ENCODE results near the gene DERL3.

Gene DERL3

DNA sequence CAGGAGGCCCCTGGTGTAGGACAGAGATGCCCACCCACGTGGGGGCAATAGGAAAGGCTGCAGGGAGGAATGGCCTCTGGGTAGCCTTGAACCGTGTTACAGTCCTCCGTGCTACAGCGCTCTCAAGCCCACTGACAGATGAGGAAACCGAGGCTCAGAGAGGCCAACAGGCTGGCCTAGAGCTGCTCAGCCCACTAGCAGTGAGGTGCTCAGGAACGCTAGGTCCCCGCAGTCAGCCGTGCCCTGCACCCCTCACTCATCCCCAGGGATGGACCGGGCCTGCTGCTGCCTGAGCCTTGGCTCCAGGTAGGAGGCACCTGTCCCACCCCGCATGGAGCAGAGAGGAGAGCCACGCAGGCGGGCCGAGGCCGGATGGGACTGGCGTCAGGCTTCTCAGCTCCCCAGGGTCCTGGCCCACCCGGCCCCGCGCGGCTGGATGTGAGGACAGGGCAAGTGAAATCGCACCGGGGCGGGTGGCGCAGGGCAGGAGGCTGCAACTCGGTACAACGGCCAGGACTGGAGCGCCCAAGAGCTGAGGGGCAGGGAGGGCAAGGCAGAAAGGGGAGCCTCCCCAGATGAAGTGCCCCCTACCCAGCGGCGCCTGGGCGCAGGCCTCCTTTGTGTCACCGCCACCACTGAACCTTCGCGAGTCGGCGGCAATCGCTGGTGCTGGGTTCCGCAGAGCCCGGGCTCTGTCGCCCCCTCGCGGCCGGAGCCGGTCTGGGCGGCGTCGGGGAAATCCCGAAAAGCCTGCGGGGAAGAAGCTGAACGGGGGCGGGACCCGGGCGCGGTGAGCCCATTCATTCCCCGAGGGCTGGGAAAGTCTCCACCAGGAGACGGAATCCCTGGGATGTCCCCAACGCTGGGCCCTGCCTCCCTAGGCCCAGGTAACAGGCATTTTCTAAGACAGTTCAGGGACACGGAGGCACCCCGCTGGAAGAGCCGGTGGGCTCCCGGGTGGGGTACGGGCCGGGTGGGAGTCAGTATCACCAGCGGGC is 10.5 kb upstream of the DERL3 start (continued):
- TF ChIP-seq, protein P1, sequence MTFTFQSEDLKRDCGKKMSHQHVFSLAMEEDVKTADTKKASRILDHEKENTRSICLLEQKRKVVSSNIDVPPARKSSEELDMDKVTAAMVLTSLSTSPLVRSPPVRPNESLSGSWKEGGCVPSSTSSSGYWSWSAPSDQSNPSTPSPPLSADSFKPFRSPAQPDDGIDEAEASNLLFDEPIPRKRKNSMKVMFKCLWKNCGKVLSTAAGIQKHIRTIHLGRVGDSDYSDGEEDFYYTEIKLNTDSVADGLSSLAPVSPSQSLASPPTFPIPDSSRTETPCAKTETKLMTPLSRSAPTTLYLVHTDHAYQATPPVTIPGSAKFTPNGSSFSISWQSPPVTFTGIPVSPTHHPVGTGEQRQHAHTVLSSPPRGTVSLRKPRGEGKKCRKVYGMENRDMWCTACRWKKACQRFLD (tag by site-specific recombination; IDR thresholded peaks at IDR 0.05) = no peak
- TF ChIP-seq SP3 (tag by site-specific recombination; IDR thresholded peaks at IDR 0.05) (peak; percentile 47; the same call in 1 of the 2 replicates), ZNF391 (tag by site-specific recombination; IDR thresholded peaks at IDR 0.05; ENCODE audit: borderline replicate concordance, low read depth) (no peak; the same call in 1 of the 2 replicates), MYNN (tag by site-specific recombination; IDR thresholded peaks at IDR 0.05; ENCODE audit: borderline replicate concordance) (no peak), GLI2 (tag by site-specific recombination; IDR thresholded peaks at IDR 0.05; ENCODE audit: borderline replicate concordance, low read depth) (no peak), ZNF121 (tag by site-specific recombination; IDR thresholded peaks at IDR 0.05) (0 out of 2 replicates have a peak, but pooled peaks have one; percentile 9), KLF16 (tag by site-specific recombination; IDR thresholded peaks at IDR 0.05) (peak; percentile 56; the same call in 1 of the 2 replicates), ZNF2 (tag by site-specific recombination; IDR thresholded peaks at IDR 0.05) (peak; percentile 66; the same call in 1 of the 2 replicates), ZXDB (tag by site-specific recombination; IDR thresholded peaks at IDR 0.05) (peak; percentile 39; the same call in 1 of the 2 replicates), ZNF114 (tag by site-specific recombination; IDR thresholded peaks at IDR 0.05) (no peak), ZNF529 (tag by site-specific recombination; IDR thresholded peaks at IDR 0.05; ENCODE audit: insufficient replicate concordance) (no peak), IKZF3 (tag by site-specific recombination; IDR thresholded peaks at IDR 0.05) (peak; percentile 73), ZNF24 (tag by site-specific recombination; IDR thresholded peaks at IDR 0.05) (0 out of 2 replicates have a peak, but pooled peaks have one; percentile 40), ZNF561 (tag by site-specific recombination; IDR thresholded peaks at IDR 0.05; ENCODE audit: borderline replicate concordance) (peak; percentile 81; the same call in 1 of the 2 replicates), SP7 (tag by site-specific recombination; IDR thresholded peaks at IDR 0.05) (peak; percentile 74), ZNF335 (tag by site-specific recombination; conservative IDR thresholded peaks at IDR 0.05) (peak; percentile 76), ZEB2 (tag by site-specific recombination; IDR thresholded peaks at IDR 0.05) (peak; percentile 72)
- TF ChIP-seq, protein P2, sequence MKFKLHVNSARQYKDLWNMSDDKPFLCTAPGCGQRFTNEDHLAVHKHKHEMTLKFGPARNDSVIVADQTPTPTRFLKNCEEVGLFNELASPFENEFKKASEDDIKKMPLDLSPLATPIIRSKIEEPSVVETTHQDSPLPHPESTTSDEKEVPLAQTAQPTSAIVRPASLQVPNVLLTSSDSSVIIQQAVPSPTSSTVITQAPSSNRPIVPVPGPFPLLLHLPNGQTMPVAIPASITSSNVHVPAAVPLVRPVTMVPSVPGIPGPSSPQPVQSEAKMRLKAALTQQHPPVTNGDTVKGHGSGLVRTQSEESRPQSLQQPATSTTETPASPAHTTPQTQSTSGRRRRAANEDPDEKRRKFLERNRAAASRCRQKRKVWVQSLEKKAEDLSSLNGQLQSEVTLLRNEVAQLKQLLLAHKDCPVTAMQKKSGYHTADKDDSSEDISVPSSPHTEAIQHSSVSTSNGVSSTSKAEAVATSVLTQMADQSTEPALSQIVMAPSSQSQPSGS (tag by site-specific recombination; IDR thresholded peaks at IDR 0.05; ENCODE audit: low read depth) = no peak
- TF ChIP-seq, protein P3, sequence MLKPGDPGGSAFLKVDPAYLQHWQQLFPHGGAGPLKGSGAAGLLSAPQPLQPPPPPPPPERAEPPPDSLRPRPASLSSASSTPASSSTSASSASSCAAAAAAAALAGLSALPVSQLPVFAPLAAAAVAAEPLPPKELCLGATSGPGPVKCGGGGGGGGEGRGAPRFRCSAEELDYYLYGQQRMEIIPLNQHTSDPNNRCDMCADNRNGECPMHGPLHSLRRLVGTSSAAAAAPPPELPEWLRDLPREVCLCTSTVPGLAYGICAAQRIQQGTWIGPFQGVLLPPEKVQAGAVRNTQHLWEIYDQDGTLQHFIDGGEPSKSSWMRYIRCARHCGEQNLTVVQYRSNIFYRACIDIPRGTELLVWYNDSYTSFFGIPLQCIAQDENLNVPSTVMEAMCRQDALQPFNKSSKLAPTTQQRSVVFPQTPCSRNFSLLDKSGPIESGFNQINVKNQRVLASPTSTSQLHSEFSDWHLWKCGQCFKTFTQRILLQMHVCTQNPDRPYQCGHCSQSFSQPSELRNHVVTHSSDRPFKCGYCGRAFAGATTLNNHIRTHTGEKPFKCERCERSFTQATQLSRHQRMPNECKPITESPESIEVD (tag by site-specific recombination; IDR thresholded peaks at IDR 0.05) = no peak
- TF ChIP-seq, protein P4, sequence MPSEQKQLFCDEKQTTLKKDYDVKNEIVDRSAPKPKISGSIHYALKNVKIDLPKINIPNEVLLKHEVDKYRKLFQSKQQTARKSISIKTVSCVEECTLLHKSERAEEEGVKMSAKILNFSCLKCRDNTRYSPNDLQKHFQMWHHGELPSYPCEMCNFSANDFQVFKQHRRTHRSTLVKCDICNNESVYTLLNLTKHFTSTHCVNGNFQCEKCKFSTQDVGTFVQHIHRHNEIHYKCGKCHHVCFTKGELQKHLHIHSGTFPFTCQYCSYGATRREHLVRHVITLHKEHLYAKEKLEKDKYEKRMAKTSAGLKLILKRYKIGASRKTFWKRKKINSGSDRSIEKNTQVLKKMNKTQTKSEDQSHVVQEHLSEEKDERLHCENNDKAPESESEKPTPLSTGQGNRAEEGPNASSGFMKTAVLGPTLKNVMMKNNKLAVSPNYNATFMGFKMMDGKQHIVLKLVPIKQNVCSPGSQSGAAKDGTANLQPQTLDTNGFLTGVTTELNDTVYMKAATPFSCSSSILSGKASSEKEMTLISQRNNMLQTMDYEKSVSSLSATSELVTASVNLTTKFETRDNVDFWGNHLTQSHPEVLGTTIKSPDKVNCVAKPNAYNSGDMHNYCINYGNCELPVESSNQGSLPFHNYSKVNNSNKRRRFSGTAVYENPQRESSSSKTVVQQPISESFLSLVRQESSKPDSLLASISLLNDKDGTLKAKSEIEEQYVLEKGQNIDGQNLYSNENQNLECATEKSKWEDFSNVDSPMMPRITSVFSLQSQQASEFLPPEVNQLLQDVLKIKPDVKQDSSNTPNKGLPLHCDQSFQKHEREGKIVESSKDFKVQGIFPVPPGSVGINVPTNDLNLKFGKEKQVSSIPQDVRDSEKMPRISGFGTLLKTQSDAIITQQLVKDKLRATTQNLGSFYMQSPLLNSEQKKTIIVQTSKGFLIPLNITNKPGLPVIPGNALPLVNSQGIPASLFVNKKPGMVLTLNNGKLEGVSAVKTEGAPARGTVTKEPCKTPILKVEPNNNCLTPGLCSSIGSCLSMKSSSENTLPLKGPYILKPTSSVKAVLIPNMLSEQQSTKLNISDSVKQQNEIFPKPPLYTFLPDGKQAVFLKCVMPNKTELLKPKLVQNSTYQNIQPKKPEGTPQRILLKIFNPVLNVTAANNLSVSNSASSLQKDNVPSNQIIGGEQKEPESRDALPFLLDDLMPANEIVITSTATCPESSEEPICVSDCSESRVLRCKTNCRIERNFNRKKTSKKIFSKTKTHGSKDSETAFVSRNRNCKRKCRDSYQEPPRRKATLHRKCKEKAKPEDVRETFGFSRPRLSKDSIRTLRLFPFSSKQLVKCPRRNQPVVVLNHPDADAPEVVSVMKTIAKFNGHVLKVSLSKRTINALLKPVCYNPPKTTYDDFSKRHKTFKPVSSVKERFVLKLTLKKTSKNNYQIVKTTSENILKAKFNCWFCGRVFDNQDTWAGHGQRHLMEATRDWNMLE (tag by site-specific recombination; conservative IDR thresholded peaks at IDR 0.05; ENCODE audit: low read depth) = no peak
- TF ChIP-seq, protein P5, sequence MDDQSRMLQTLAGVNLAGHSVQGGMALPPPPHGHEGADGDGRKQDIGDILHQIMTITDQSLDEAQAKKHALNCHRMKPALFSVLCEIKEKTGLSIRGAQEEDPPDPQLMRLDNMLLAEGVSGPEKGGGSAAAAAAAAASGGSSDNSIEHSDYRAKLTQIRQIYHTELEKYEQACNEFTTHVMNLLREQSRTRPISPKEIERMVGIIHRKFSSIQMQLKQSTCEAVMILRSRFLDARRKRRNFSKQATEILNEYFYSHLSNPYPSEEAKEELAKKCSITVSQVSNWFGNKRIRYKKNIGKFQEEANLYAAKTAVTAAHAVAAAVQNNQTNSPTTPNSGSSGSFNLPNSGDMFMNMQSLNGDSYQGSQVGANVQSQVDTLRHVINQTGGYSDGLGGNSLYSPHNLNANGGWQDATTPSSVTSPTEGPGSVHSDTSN (CRISPR knock-in tag; IDR thresholded peaks at IDR 0.05) = peak; percentile 58; the same call in 1 of the 2 replicates
- TF ChIP-seq, protein P6, sequence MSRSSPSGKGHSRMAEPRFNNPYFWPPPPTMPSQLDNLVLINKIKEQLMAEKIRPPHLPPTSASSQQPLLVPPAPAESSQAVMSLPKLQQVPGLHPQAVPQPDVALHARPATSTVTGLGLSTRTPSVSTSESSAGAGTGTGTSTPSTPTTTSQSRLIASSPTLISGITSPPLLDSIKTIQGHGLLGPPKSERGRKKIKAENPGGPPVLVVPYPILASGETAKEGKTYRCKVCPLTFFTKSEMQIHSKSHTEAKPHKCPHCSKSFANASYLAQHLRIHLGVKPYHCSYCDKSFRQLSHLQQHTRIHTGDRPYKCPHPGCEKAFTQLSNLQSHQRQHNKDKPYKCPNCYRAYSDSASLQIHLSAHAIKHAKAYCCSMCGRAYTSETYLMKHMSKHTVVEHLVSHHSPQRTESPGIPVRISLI (tag by site-specific recombination; IDR thresholded peaks at IDR 0.05) = no peak
- TF ChIP-seq, protein P7, sequence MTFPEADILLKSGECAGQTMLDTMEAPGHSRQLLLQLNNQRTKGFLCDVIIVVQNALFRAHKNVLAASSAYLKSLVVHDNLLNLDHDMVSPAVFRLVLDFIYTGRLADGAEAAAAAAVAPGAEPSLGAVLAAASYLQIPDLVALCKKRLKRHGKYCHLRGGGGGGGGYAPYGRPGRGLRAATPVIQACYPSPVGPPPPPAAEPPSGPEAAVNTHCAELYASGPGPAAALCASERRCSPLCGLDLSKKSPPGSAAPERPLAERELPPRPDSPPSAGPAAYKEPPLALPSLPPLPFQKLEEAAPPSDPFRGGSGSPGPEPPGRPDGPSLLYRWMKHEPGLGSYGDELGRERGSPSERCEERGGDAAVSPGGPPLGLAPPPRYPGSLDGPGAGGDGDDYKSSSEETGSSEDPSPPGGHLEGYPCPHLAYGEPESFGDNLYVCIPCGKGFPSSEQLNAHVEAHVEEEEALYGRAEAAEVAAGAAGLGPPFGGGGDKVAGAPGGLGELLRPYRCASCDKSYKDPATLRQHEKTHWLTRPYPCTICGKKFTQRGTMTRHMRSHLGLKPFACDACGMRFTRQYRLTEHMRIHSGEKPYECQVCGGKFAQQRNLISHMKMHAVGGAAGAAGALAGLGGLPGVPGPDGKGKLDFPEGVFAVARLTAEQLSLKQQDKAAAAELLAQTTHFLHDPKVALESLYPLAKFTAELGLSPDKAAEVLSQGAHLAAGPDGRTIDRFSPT (tag by site-specific recombination; IDR thresholded peaks at IDR 0.05) = peak; percentile 67; the same call in 1 of the 2 replicates

Measured in HEK293 (cell line).